ENCODE data around the gene NSD1.

Gene NSD1

GRCh38 chr5:177303121-177303924 lies 169.8 kb downstream of the NSD1 start, which contains the start of the genes PRELID1 and RAB24:
PRELID1 (plus strand) TSS chr5:177303799; CDS start chr5:177303986, 187 bp downstream.
RAB24 (minus strand) TSS chr5:177303719; CDS start chr5:177303288, 431 bp downstream.
- peak within 1 kb of the TSS; percentile 12 to 59 for H2BK12ac ChIP-seq (ENCODE audit: low read length in 2 of 2)
- no peak within 1 kb of the TSS for H2AK5ac ChIP-seq (ENCODE audit: low read length, severe bottlenecking)
- H3K23ac ChIP-seq (ENCODE audit: low read length in 2 of 2): peak within 1 kb of the TSS in 1 of 2 experiments; percentile 78
- H2AFZ ChIP-seq (ENCODE audit: low read depth, low read length): peak within 1 kb of the TSS; percentile 65
- peak within 1 kb of the TSS; percentile 88 for H3K4me2 ChIP-seq (ENCODE audit: low read length, poor library complexity, severe bottlenecking)
- H3K14ac ChIP-seq (ENCODE audit: low read length in 2 of 2): peak within 1 kb of the TSS in 1 of 2 experiments; percentile 97
- H4K8ac ChIP-seq (ENCODE audit: low read length): peak within 1 kb of the TSS; percentile 76
- peak within 1 kb of the TSS; percentile 21 for H2BK120ac ChIP-seq (ENCODE audit: low read depth, low read length)
- peaks cover 40 to 64% of the 10 kb centered on the region in 2 experiments for H3K36me3 ChIP-seq (ENCODE audit: control insufficient read depth in 1 of 2, insufficient read depth in 2 of 2, low read depth in 1 of 2, low read length in 2 of 2)
- H3K27ac ChIP-seq (ENCODE audit: low read length, poor library complexity, severe bottlenecking): peak within 1 kb of the TSS; percentile 35
- H2BK5ac ChIP-seq (ENCODE audit: low read depth, low read length, poor library complexity, severe bottlenecking): peak within 1 kb of the TSS; percentile 11
- no peaks in the 10 kb centered on the region for H3K27me3 ChIP-seq (ENCODE audit: control insufficient read depth in 1 of 2, insufficient read depth in 1 of 2, low read length in 2 of 2)
- peak within 1 kb of the TSS; percentile 86 for H3K18ac ChIP-seq (ENCODE audit: low read depth in 1 of 2, low read length in 2 of 2)
- under 1% methylated on average over 98 of the region's 100 CpGs for WGBS
- peaks cover 23% of the 10 kb centered on the region for H3K4me1 ChIP-seq (ENCODE audit: control insufficient read depth, insufficient read depth, low read depth, low read length)
- peaks cover 19% of the 10 kb centered on the region for H3K79me1 ChIP-seq (replicated peaks; ENCODE audit: low read length, poor library complexity, severe bottlenecking)
- H3K9ac ChIP-seq (ENCODE audit: low read length): peak within 1 kb of the TSS; percentile 98
- no peak within 1 kb of the TSS for H2BK15ac ChIP-seq (ENCODE audit: low read depth, poor library complexity, severe bottlenecking)
- no peaks in the 10 kb centered on the region for H3K9me3 ChIP-seq (ENCODE audit: control insufficient read depth, low read length)
- peak; percentile 88 for DNase-seq
- peak within 1 kb of the TSS; percentile 57 to 89 for H3K4ac ChIP-seq (ENCODE audit: low read depth in 1 of 2, low read length in 2 of 2)
- peak within 1 kb of the TSS; percentile 93 for H4K91ac ChIP-seq (ENCODE audit: low read length)
- peak within 1 kb of the TSS; percentile 81 to 98 for H3K4me3 ChIP-seq (ENCODE audit: insufficient read depth in 1 of 2, low read depth in 1 of 2, low read length in 2 of 2)

- peak overlapping the region; percentile 76 for H4K8ac ChIP-seq (ENCODE audit: low read length)
- H3K23ac ChIP-seq (ENCODE audit: low read length in 2 of 2): peak overlapping the region in 1 of 2 experiments; percentile 78
These were observed 170.4 kb downstream of the NSD1 start for GRCh38 chr5:177303925-177304391.

GRCh38 chr5:177304392-177305119 lies 171.0 kb downstream of the NSD1 start:
- Histone ChIP-seq H3K9ac (ENCODE audit: low read length) (peak overlapping the region; percentile 98), H2BK15ac (ENCODE audit: low read depth, poor library complexity, severe bottlenecking) (no peak overlapping the region), H3K4me1 (ENCODE audit: control insufficient read depth, insufficient read depth, low read depth, low read length) (peaks cover 24% of the 10 kb centered on the region), H3K9me3 (ENCODE audit: control insufficient read depth, low read length) (no peaks in the 10 kb centered on the region), H3K23ac (ENCODE audit: low read length in 2 of 2) (no peak overlapping the region), H3K4me2 (ENCODE audit: low read length, poor library complexity, severe bottlenecking) (peak overlapping the region; percentile 88), H2AK5ac (ENCODE audit: low read length, severe bottlenecking) (no peak overlapping the region), H3K36me3 (ENCODE audit: control insufficient read depth in 1 of 2, insufficient read depth in 2 of 2, low read depth in 1 of 2, low read length in 2 of 2) (peaks cover 49 to 52% of the 10 kb centered on the region in 2 experiments), H2BK120ac (ENCODE audit: low read depth, low read length) (no peak overlapping the region), H4K91ac (ENCODE audit: low read length) (no peak overlapping the region), H2BK5ac (ENCODE audit: low read depth, low read length, poor library complexity, severe bottlenecking) (no peak overlapping the region), H3K27ac (ENCODE audit: low read length, poor library complexity, severe bottlenecking) (peak overlapping the region; percentile 35), H3K4me3 (ENCODE audit: insufficient read depth in 1 of 2, low read depth in 1 of 2, low read length in 2 of 2) (peak overlapping the region; percentile 81 to 98), H3K14ac (ENCODE audit: low read length in 2 of 2) (no peak overlapping the region), H4K8ac (ENCODE audit: low read length) (no peak overlapping the region), H2BK12ac (ENCODE audit: low read length in 2 of 2) (no peak overlapping the region), H3K18ac (ENCODE audit: low read depth in 1 of 2, low read length in 2 of 2) (no peak overlapping the region), H3K4ac (ENCODE audit: low read depth in 1 of 2, low read length in 2 of 2) (peak overlapping the region in 1 of 2 experiments; percentile 27), H2AFZ (ENCODE audit: low read depth, low read length) (no peak overlapping the region), H3K27me3 (ENCODE audit: control insufficient read depth in 1 of 2, insufficient read depth in 1 of 2, low read length in 2 of 2) (no peaks in the 10 kb centered on the region), H3K79me1 (replicated peaks; ENCODE audit: low read length, poor library complexity, severe bottlenecking) (peaks cover 24% of the 10 kb centered on the region)
- DNase-seq: peak; percentile 47
- 33% methylated on average over 13 of the region's 19 CpGs for WGBS

More at GRCh38 chr5:177303925-177304391, 170.4 kb downstream of the NSD1 start:
- peak overlapping the region in 1 of 2 experiments; percentile 27 for H3K4ac ChIP-seq (ENCODE audit: low read depth in 1 of 2, low read length in 2 of 2)
- H3K27ac ChIP-seq (ENCODE audit: low read length, poor library complexity, severe bottlenecking): peak overlapping the region; percentile 35
- no peak overlapping the region for H2BK120ac ChIP-seq (ENCODE audit: low read depth, low read length)
- peak overlapping the region in 1 of 2 experiments; percentile 12 for H2BK12ac ChIP-seq (ENCODE audit: low read length in 2 of 2)
- peak overlapping the region; percentile 56 for H4K91ac ChIP-seq (ENCODE audit: low read length)
- peak overlapping the region; percentile 81 to 98 for H3K4me3 ChIP-seq (ENCODE audit: insufficient read depth in 1 of 2, low read depth in 1 of 2, low read length in 2 of 2)
- H3K9me3 ChIP-seq (ENCODE audit: control insufficient read depth, low read length): no peaks in the 10 kb centered on the region
- peaks cover 23% of the 10 kb centered on the region for H3K79me1 ChIP-seq (replicated peaks; ENCODE audit: low read length, poor library complexity, severe bottlenecking)
- WGBS: under 1% methylated on average over 25 of the region's 25 CpGs
- H2AFZ ChIP-seq (ENCODE audit: low read depth, low read length): peak overlapping the region; percentile 33
- no peaks in the 10 kb centered on the region for H3K27me3 ChIP-seq (ENCODE audit: control insufficient read depth in 1 of 2, insufficient read depth in 1 of 2, low read length in 2 of 2)
- no peak overlapping the region for H2AK5ac ChIP-seq (ENCODE audit: low read length, severe bottlenecking)
- no peak overlapping the region for H2BK5ac ChIP-seq (ENCODE audit: low read depth, low read length, poor library complexity, severe bottlenecking)
- H3K4me1 ChIP-seq (ENCODE audit: control insufficient read depth, insufficient read depth, low read depth, low read length): peaks cover 23% of the 10 kb centered on the region
- H3K4me2 ChIP-seq (ENCODE audit: low read length, poor library complexity, severe bottlenecking): peak overlapping the region; percentile 88
- peak overlapping the region in 1 of 2 experiments; percentile 79 for H3K14ac ChIP-seq (ENCODE audit: low read length in 2 of 2)
- H3K36me3 ChIP-seq (ENCODE audit: control insufficient read depth in 1 of 2, insufficient read depth in 2 of 2, low read depth in 1 of 2, low read length in 2 of 2): peaks cover 44 to 58% of the 10 kb centered on the region in 2 experiments
- no peak overlapping the region for H2BK15ac ChIP-seq (ENCODE audit: low read depth, poor library complexity, severe bottlenecking)
- peak; percentile 34 for DNase-seq
- H3K18ac ChIP-seq (ENCODE audit: low read depth in 1 of 2, low read length in 2 of 2): peak overlapping the region; percentile 18 to 58
- H3K9ac ChIP-seq (ENCODE audit: low read length): peak overlapping the region; percentile 98
